PFSK-1 (cell line): Measurements from ENCODE around the gene CACNG7.

Experiments
- FOXP2 ChIP-seq: optimal IDR thresholded peaks from 2 replicates; pipeline ENCODE3; 2011; ENCODE audit warnings: borderline replicate concordance, control low read depth, inconsistent platforms; ENCODE audit not compliant: insufficient read depth; ENCODE audit errors: extremely low read length, extremely low read depth
- POLR2AphosphoS5 ChIP-seq: IDR thresholded peaks from 2 replicates; pipeline ENCODE4 v1.6.1; 2012; ENCODE audit warnings: low read depth, mild to moderate bottlenecking, control low read depth, low read length, moderate library complexity
- REST ChIP-seq, 2 experiments: IDR thresholded peaks; 2 replicates each; pipeline versions ENCODE4 v1.6.1 to v1.8.0; 2011 to 2012; ENCODE audit warnings: low read depth in 2 of 2, low read length in 2 of 2, control low read depth in 1 of 2, inconsistent platforms in 1 of 2, mild to moderate bottlenecking in 1 of 2, moderate library complexity in 1 of 2; ENCODE audit not compliant: insufficient read depth in 1 of 2
- SIN3A ChIP-seq: IDR thresholded peaks from 2 replicates; pipeline ENCODE4 v1.6.1; 2012; ENCODE audit warnings: mild to moderate bottlenecking, low read length, moderate library complexity, borderline replicate concordance; ENCODE audit not compliant: insufficient read depth
- TAF1 ChIP-seq: IDR thresholded peaks from 2 replicates; pipeline ENCODE4 v1.6.1; 2012; ENCODE audit warnings: low read length, control low read depth, borderline replicate concordance; ENCODE audit not compliant: insufficient read depth

CACNG7 gene

GRCh38 chr19:53953383-53953782 is 44.3 kb downstream of the CACNG7 start:
- TF ChIP-seq REST (IDR thresholded peaks at IDR 0.05; ENCODE audit: insufficient read depth in 1 of 2, low read depth in 2 of 2, low read length in 2 of 2): no peak
- no peak for TF ChIP-seq POLR2AphosphoS5
- no peak for TF ChIP-seq SIN3A
- no peak for TF ChIP-seq FOXP2
- TF ChIP-seq TAF1: no peak

- no peak for TF ChIP-seq SIN3A
- TF ChIP-seq TAF1: no peak
- TF ChIP-seq POLR2AphosphoS5: no peak
- no peak for TF ChIP-seq REST (IDR thresholded peaks at IDR 0.05; ENCODE audit: insufficient read depth in 1 of 2, low read depth in 2 of 2, low read length in 2 of 2)
- TF ChIP-seq FOXP2: no peak
These were observed 48.5 kb downstream of the CACNG7 start for GRCh38 chr19:53957448-53958167.

GRCh38 chr19:53958168-53958571 is 49.1 kb downstream of the CACNG7 start:
- no peak for TF ChIP-seq POLR2AphosphoS5

GRCh38 chr19:53958823-53959757 is 50.0 kb downstream of the CACNG7 start:
- TF ChIP-seq POLR2AphosphoS5 (no peak), FOXP2 (no peak), REST (IDR thresholded peaks at IDR 0.05; ENCODE audit: insufficient read depth in 1 of 2, low read depth in 2 of 2, low read length in 2 of 2) (no peak), TAF1 (no peak)

GRCh38 chr19:53960187-53960586 is 51.1 kb downstream of the CACNG7 start:
- TF ChIP-seq TAF1 (no peak), SIN3A (no peak), FOXP2 (no peak), POLR2AphosphoS5 (no peak), REST (IDR thresholded peaks at IDR 0.05; ENCODE audit: insufficient read depth in 1 of 2, low read depth in 2 of 2, low read length in 2 of 2) (no peak)
